Gastrocnemius medialis (tissue), 4 donors: ENCODE results near the gene ZBTB16. TPM values are rescaled to one million over a fixed set of nuclear protein-coding genes. Genes with fewer than 3 reads are reported as not detected.

Experiments used
- ATAC-seq, 2 donors: fragments of 150-250 bp; one replicate each; pipeline ENCODE4 v1.9.1; 2016
- DNase-seq, 2 donors: peaks; one replicate each; pipeline ENCODE4 v3.0.0-alpha.2; 2019
- H3K27ac ChIP-seq, 4 donors: fragments of 200-600 bp; sonication (generic); 1 replicate in 1 of 4; 2 replicates in 3 of 4; pipeline ENCODE4 v1.5.1; 2016 to 2018; ENCODE audit warnings: mild to moderate bottlenecking in 2 of 4, moderate library complexity in 1 of 4
- H3K27me3 ChIP-seq, 3 donors: fragments of 200-600 bp; sonication (generic) in 2 of 3; 1 replicate in 1 of 3; 2 replicates in 2 of 3; pipeline versions ENCODE4 v1.5.1 to v1.6.0; 2016 to 2019; ENCODE audit warnings: mild to moderate bottlenecking in 1 of 3, moderate library complexity in 1 of 3
- H3K36me3 ChIP-seq, 2 donors: fragments of 200-600 bp; sonication (generic) in 1 of 2; one replicate each; pipeline ENCODE4 v1.5.1; 2017 to 2018
- H3K4me1 ChIP-seq, 2 donors: fragments of 200-600 bp; sonication (generic) in 1 of 2; one replicate each; pipeline ENCODE4 v1.5.1; 2016 to 2017; ENCODE audit warnings: mild to moderate bottlenecking in 2 of 2
- H3K4me3 ChIP-seq, 4 donors: fragments of 200-600 bp; sonication (generic) in 3 of 4; 1 replicate in 1 of 4; 2 replicates in 3 of 4; pipeline ENCODE4 v1.5.1; 2016 to 2019; ENCODE audit warnings: mild to moderate bottlenecking in 2 of 4
- H3K9me3 ChIP-seq, 3 donors: fragments of 200-600 bp; sonication (generic) in 2 of 3; 1 replicate in 1 of 3; 2 replicates in 2 of 3; pipeline ENCODE4 v1.5.1; 2016 to 2019
- CTCF ChIP-seq, 5 experiments: fragments of 450-650 bp in 3 of 5; fragments of 200-600 bp in 2 of 5; sonication (generic) in 2 of 5; IDR thresholded peaks in 4 of 5; conservative IDR thresholded peaks in 1 of 5; 1 replicate in 4 of 5; 2 replicates in 1 of 5; pipeline ENCODE4 v1.5.1; 2016 to 2019; ENCODE audit warnings: antibody characterized with exemption in 5 of 5, mild to moderate bottlenecking in 3 of 5, moderate library complexity in 3 of 5
- POLR2A ChIP-seq, 2 donors: fragments of 450-650 bp; IDR thresholded peaks; one replicate each; pipeline ENCODE4 v1.6.1; 2017; ENCODE audit warnings: antibody characterized with exemption in 2 of 2, mild to moderate bottlenecking in 2 of 2, moderate library complexity in 2 of 2
- in situ Hi-C, 4 donors: fragments of 200-750 bp; cut with MboI; loops; one replicate each; pipeline versions ENCODE4 v1.15.0 to v1.8.0; 2017; ENCODE audit warnings: low sequenced_read_pairs in 4 of 4
- intact Hi-C: fragments of 100-400 bp; cut with DNase I; formaldehyde crosslinking; loops from one replicate; pipeline ENCODE4 v1.15.1; 2023; ENCODE audit warnings: low total_unique reads
- total RNA-seq, 4 donors: library from RNA; depleted of rRNA; stranded (reverse); fragments of >200 nt; gene quantifications; one replicate each; pipeline versions ENCODE4 v1.1.0 to v1.2.3, GENCODE V29; 2016

The ZBTB16 gene
- total RNA-seq, 4 donors from 2014 or later = 156 to 250 (median 196) TPM

- DNase-seq (peak; percentile 91 to 96), ATAC-seq (peak; percentile 72)
- Histone ChIP-seq H3K9me3 (no peaks in the 10 kb centered on the region), H3K4me3 (peak overlapping the region in 1 of 4 donors; percentile 11), H3K27me3 (no peaks in the 10 kb centered on the region), H3K36me3 (peaks cover 0 to 27% of the 10 kb centered on the region in 2 donors), H3K27ac (peak overlapping the region; percentile 94 to 99 (median 96)), H3K4me1 (peaks cover 96 to 97% of the 10 kb centered on the region in 2 donors)
- in situ Hi-C loops (no loop called here), intact Hi-C loops (loop anchor here (1.0 to 2.0 kb wide), 3 partner anchors 25 to 52 kb away; no protein-coding TSS in a partner anchor)
- TF ChIP-seq CTCF (IDR thresholded peaks at IDR 0.05 in 4 of 5, conservative IDR thresholded peaks at IDR 0.05 in 1 of 5) (no peak), POLR2A (IDR thresholded peaks at IDR 0.05) (peak; percentile 66 to 90)
Measured at GRCh38 chr11:114124601-114125144, 65.2 kb downstream of the ZBTB16 start.

- H3K9me3 ChIP-seq = no peaks in the 10 kb centered on the region
- peak overlapping the region; percentile 94 to 99 (median 96) for H3K27ac ChIP-seq
- TF ChIP-seq CTCF (IDR thresholded peaks at IDR 0.05 in 4 of 5, conservative IDR thresholded peaks at IDR 0.05 in 1 of 5) = no peak
- TF ChIP-seq POLR2A (IDR thresholded peaks at IDR 0.05) = no peak
- intact Hi-C loops (loop anchor here (2.0 kb wide), 1 partner anchor 53 kb away; no protein-coding TSS in a partner anchor), in situ Hi-C loops (no loop called here)
- H3K27me3 ChIP-seq = no peaks in the 10 kb centered on the region
- H3K4me1 ChIP-seq = peaks cover 96 to 97% of the 10 kb centered on the region in 2 donors
- peaks cover 0 to 27% of the 10 kb centered on the region in 2 donors for H3K36me3 ChIP-seq
- no peak for ATAC-seq
- DNase-seq = peak in 1 of 2 donors; percentile 34
- peak overlapping the region in 1 of 4 donors; percentile 21 for H3K4me3 ChIP-seq
Measured at GRCh38 chr11:114125531-114125930, 66.0 kb downstream of the ZBTB16 start.

GRCh38 chr11:114125959-114126358 lies 66.4 kb downstream of the ZBTB16 start:
- Histone ChIP-seq H3K4me3 (peak overlapping the region in 1 of 4 donors; percentile 21), H3K4me1 (peaks cover 96 to 97% of the 10 kb centered on the region in 2 donors), H3K36me3 (peaks cover 0 to 27% of the 10 kb centered on the region in 2 donors), H3K9me3 (no peaks in the 10 kb centered on the region), H3K27ac (peak overlapping the region; percentile 94 to 99 (median 96)), H3K27me3 (no peaks in the 10 kb centered on the region)
- ATAC-seq (no peak), DNase-seq (no peak)
- intact Hi-C loops (loop anchor here (2.0 kb wide), 1 partner anchor 53 kb away; no protein-coding TSS in a partner anchor), in situ Hi-C loops (no loop called here)
- no peak for TF ChIP-seq POLR2A (IDR thresholded peaks at IDR 0.05)
- TF ChIP-seq CTCF (IDR thresholded peaks at IDR 0.05 in 4 of 5, conservative IDR thresholded peaks at IDR 0.05 in 1 of 5) = no peak

GRCh38 chr11:114128399-114128798 lies 68.9 kb downstream of the ZBTB16 start:
- Histone ChIP-seq H3K4me3 (peak overlapping the region; percentile 6 to 36 (median 28)), H3K9me3 (no peaks in the 10 kb centered on the region), H3K4me1 (peaks cover 96 to 97% of the 10 kb centered on the region in 2 donors), H3K36me3 (peaks cover 0 to 27% of the 10 kb centered on the region in 2 donors), H3K27me3 (no peaks in the 10 kb centered on the region), H3K27ac (peak overlapping the region; percentile 94 to 99 (median 96))
- in situ Hi-C loops (no loop called here), intact Hi-C loops (no loop called here)
- no peak for ATAC-seq
- DNase-seq = no peak
- TF ChIP-seq POLR2A (IDR thresholded peaks at IDR 0.05) (no peak), CTCF (IDR thresholded peaks at IDR 0.05 in 4 of 5, conservative IDR thresholded peaks at IDR 0.05 in 1 of 5) (no peak)
